HEK293 (cell line): ENCODE results near the gene TIGD3.

ENCODE experiments used
- CTCF ChIA-PET: fragments of 350-600 bp; formaldehyde crosslinking; extraction: SDS; loops from one replicate; lab custom pipeline; 2021; ENCODE audit warnings: antibody characterized with exemption; lab: Yijun Ruan, JAX
- POLR2A ChIA-PET: fragments of 300-600 bp; formaldehyde crosslinking; extraction: SDS; loops from one replicate; lab custom pipeline; 2020; ENCODE audit warnings: antibody characterized with exemption, inconsistent platforms; lab: Yijun Ruan, JAX
- H3K27ac ChIP-seq: fragments of 200-500 bp; sonication (Bioruptor generic); 2 replicates; pipeline ENCODE4 v1.5.1; 2014; ENCODE audit warnings: low read depth, low read length, control low read depth, inconsistent platforms; ENCODE audit errors: extremely low read depth
- H3K36me3 ChIP-seq, 2 experiments: fragments of 200-500 bp in 1 of 2; sonication (Bioruptor generic) in 1 of 2; 1 replicate in 1 of 2; 2 replicates in 1 of 2; pipeline ENCODE4 v1.5.1; 2014 to 2017; ENCODE audit warnings: inconsistent platforms in 2 of 2, low read length in 2 of 2; ENCODE audit not compliant: control insufficient read depth in 2 of 2, insufficient read depth in 1 of 2
- H3K4me1 ChIP-seq: fragments of 200-500 bp; sonication (Bioruptor generic); 2 replicates; pipeline ENCODE4 v1.5.1; 2014; ENCODE audit warnings: mild to moderate bottlenecking, low read length, inconsistent platforms; ENCODE audit not compliant: control insufficient read depth, insufficient read depth
- H3K4me3 ChIP-seq: 2 replicates; pipeline ENCODE4 v1.5.1; 2011; ENCODE audit warnings: low read depth, mild to moderate bottlenecking, control low read depth, low read length, moderate library complexity
- H3K9me3 ChIP-seq: fragments of 200-500 bp; sonication (Bioruptor generic); 2 replicates; pipeline ENCODE4 v1.5.1; 2014; ENCODE audit warnings: low read depth, low read length, inconsistent platforms; ENCODE audit not compliant: control insufficient read depth, insufficient read depth
- INSM2 ChIP-seq: fragments of 450-650 bp; formaldehyde crosslinking; IDR thresholded peaks from 2 replicates; pipeline ENCODE4 v1.5.1; 2016; ENCODE audit warnings: missing biosample characterization, missing genetic modification characterization
- KLF9 ChIP-seq: fragments of 450-650 bp; formaldehyde crosslinking; IDR thresholded peaks from 2 replicates; pipeline ENCODE4 v1.5.1; 2016; ENCODE audit warnings: missing biosample characterization, missing genetic modification characterization, low read depth
- SP2 ChIP-seq: fragments of 450-650 bp; formaldehyde crosslinking; IDR thresholded peaks from 2 replicates; pipeline ENCODE4 v1.5.1; 2016; ENCODE audit warnings: missing biosample characterization, missing genetic modification characterization
- TSHZ1 ChIP-seq: fragments of 450-650 bp; formaldehyde crosslinking; IDR thresholded peaks from 2 replicates; pipeline ENCODE4 v1.5.1; 2016; ENCODE audit warnings: missing biosample characterization, missing genetic modification characterization, borderline replicate concordance
- ZBTB8A ChIP-seq: fragments of 450-650 bp; formaldehyde crosslinking; IDR thresholded peaks from 2 replicates; pipeline ENCODE4 v1.5.1; 2016; ENCODE audit warnings: missing biosample characterization, missing genetic modification characterization
- ZNF121 ChIP-seq: fragments of 450-650 bp; formaldehyde crosslinking; IDR thresholded peaks from 2 replicates; pipeline ENCODE4 v1.5.1; 2016; ENCODE audit warnings: missing biosample characterization, missing genetic modification characterization
- ZNF140 ChIP-seq: fragments of 450-650 bp; formaldehyde crosslinking; IDR thresholded peaks from 2 replicates; pipeline ENCODE4 v1.5.1; 2016; ENCODE audit warnings: missing biosample characterization, missing genetic modification characterization
- ZNF19 ChIP-seq: fragments of 450-650 bp; formaldehyde crosslinking; IDR thresholded peaks from 2 replicates; pipeline ENCODE4; 2016; ENCODE audit warnings: missing biosample characterization, missing genetic modification characterization, low read depth
- ZNF214 ChIP-seq: fragments of 450-650 bp; formaldehyde crosslinking; IDR thresholded peaks from 2 replicates; pipeline ENCODE4 v1.5.1; 2017; ENCODE audit warnings: missing biosample characterization, mild to moderate bottlenecking, missing genetic modification characterization, borderline replicate concordance
- ZNF223 ChIP-seq: fragments of 450-650 bp; formaldehyde crosslinking; IDR thresholded peaks from 2 replicates; pipeline ENCODE4 v1.5.1; 2016; ENCODE audit warnings: missing biosample characterization, missing genetic modification characterization
- ZNF391 ChIP-seq: fragments of 450-650 bp; formaldehyde crosslinking; IDR thresholded peaks from 2 replicates; pipeline ENCODE4 v1.5.1; 2016; ENCODE audit warnings: low read depth, missing biosample characterization, missing genetic modification characterization, borderline replicate concordance
- ZNF623 ChIP-seq: fragments of 450-650 bp; formaldehyde crosslinking; IDR thresholded peaks from 2 replicates; pipeline ENCODE4 v1.5.1; 2016; ENCODE audit warnings: missing biosample characterization, missing genetic modification characterization
- ZNF660 ChIP-seq: fragments of 450-650 bp; IDR thresholded peaks from 2 replicates; pipeline ENCODE4 v1.5.1; 2018; ENCODE audit warnings: missing biosample characterization, mild to moderate bottlenecking, missing genetic modification characterization
- ZNF664 ChIP-seq: fragments of 450-650 bp; formaldehyde crosslinking; IDR thresholded peaks from 2 replicates; pipeline ENCODE4 v1.5.1; 2016; ENCODE audit warnings: missing biosample characterization, missing genetic modification characterization
- ZNF704 ChIP-seq: fragments of 450-650 bp; formaldehyde crosslinking; IDR thresholded peaks from 2 replicates; pipeline ENCODE4 v1.5.1; 2016; ENCODE audit warnings: missing biosample characterization, missing genetic modification characterization
- ZNF76 ChIP-seq: fragments of 450-650 bp; formaldehyde crosslinking; IDR thresholded peaks from 2 replicates; pipeline ENCODE4; 2016; ENCODE audit warnings: low read depth, missing biosample characterization, missing genetic modification characterization, borderline replicate concordance
- ZNF843 ChIP-seq: fragments of 450-650 bp; formaldehyde crosslinking; IDR thresholded peaks from 2 replicates; pipeline ENCODE4 v1.5.1; 2016; ENCODE audit warnings: missing biosample characterization, missing genetic modification characterization
- TF ChIP-seq, protein P1 (sequence below): fragments of 450-650 bp; formaldehyde crosslinking; IDR thresholded peaks from 2 replicates; pipeline ENCODE4 v1.5.1; 2016; ENCODE audit warnings: missing biosample characterization, missing genetic modification characterization
- TF ChIP-seq, protein P2 (sequence below): fragments of 450-650 bp; formaldehyde crosslinking; IDR thresholded peaks from 2 replicates; pipeline ENCODE4 v1.5.0; 2017; ENCODE audit warnings: missing biosample characterization, missing genetic modification characterization, borderline replicate concordance
- TF ChIP-seq, protein P3 (sequence below): fragments of 450-650 bp; formaldehyde crosslinking; IDR thresholded peaks from 2 replicates; pipeline ENCODE4 v1.5.1; 2016; ENCODE audit warnings: missing biosample characterization, missing genetic modification characterization

Gene TIGD3

DNA sequence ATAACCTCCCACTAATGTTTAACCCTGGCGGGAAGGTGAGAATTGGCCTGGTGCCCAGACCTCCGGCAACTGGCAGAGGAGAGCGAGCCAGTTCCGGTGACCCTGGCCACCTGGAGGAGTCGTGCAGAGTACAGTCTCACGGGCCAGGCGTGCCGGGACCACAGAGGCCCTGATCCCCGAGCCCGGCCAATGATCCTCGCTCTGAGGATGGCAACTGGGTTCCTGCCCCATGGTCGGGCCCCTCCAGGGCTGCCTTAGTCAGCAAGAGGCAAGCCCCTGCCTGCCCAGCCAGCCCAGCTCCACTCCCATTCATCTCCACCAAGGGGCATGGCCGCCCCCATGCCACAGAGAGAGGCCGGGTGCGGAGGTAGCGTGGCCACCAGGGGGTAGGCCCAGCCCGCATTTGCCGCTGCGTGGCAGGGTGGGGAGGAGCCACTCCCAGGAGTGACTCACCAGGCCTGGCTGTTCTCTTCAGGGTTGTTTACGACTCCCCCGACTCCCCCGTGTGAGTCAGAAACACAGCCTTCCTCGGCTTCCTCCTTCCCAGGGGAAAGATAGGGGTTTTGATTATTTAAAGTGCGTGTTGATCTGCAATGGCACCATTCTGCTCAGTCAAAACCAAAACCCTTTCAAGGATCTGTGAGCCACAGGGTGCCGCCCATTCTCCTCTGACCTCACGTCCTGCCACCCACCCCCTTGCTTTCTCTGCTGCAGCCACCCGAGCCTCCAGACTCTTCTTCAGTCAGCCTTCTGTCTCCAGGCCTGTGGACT lies 27.7 kb downstream of the TIGD3 start, which contains the start of gene SLC25A45:
TSS of gene SLC25A45 (minus strand) at position 614 of the 771 bp plus-strand sequence. CDS start 695 bp downstream, outside the sequence.
- H3K4me3 ChIP-seq, result peak within 1 kb of the TSS; percentile 24
- H3K36me3 ChIP-seq, result no peaks in the 10 kb centered on the region
- ChIA-PET POLR2A (interaction anchor here (0.6 to 8.3 kb wide), 14 partner anchors 11 to 604 kb away, joined by 3 to 110 read pairs (median 4); partner anchors contain the start of genes DPF2, MALAT1, NEAT1 and SF1), CTCF (interaction anchor here (0.6 to 2.5 kb wide), 10 partner anchors 11 to 364 kb away, joined by 3 to 11 read pairs (median 4); no protein-coding TSS in a partner anchor)
- peak within 1 kb of the TSS; percentile 93 for H3K27ac ChIP-seq
- H3K4me1 ChIP-seq, result peaks cover 6% of the 10 kb centered on the region; the same call in 1 of the 2 replicates
- H3K9me3 ChIP-seq, result no peaks in the 10 kb centered on the region
- TF ChIP-seq ZNF121 (tag by site-specific recombination) (peak; percentile 84), INSM2 (0 out of 2 replicates have a peak, but pooled peaks have one; percentile 61), ZNF704 (no peak), ZNF623 (tag by site-specific recombination) (0 out of 2 replicates have a peak, but pooled peaks have one; percentile 12), ZBTB8A (peak; percentile 95), ZNF76 (peak; percentile 47; the same call in 1 of the 2 replicates), ZNF391 (tag by site-specific recombination) (peak; percentile 38), ZNF140 (tag by site-specific recombination) (no peak), KLF9 (tag by site-specific recombination) (peak; percentile 71), ZNF19 (tag by site-specific recombination) (no peak), ZNF843 (tag by site-specific recombination) (peak; percentile 71), TSHZ1 (tag by site-specific recombination) (no peak; the same call in 1 of the 2 replicates), ZNF664 (tag by site-specific recombination) (no peak), SP2 (tag by site-specific recombination) (peak; percentile 71), ZNF223 (tag by site-specific recombination) (peak; percentile 90), ZNF660 (tag by site-specific recombination) (peak; percentile 74), ZNF214 (no peak)
- TF ChIP-seq, protein P1, sequence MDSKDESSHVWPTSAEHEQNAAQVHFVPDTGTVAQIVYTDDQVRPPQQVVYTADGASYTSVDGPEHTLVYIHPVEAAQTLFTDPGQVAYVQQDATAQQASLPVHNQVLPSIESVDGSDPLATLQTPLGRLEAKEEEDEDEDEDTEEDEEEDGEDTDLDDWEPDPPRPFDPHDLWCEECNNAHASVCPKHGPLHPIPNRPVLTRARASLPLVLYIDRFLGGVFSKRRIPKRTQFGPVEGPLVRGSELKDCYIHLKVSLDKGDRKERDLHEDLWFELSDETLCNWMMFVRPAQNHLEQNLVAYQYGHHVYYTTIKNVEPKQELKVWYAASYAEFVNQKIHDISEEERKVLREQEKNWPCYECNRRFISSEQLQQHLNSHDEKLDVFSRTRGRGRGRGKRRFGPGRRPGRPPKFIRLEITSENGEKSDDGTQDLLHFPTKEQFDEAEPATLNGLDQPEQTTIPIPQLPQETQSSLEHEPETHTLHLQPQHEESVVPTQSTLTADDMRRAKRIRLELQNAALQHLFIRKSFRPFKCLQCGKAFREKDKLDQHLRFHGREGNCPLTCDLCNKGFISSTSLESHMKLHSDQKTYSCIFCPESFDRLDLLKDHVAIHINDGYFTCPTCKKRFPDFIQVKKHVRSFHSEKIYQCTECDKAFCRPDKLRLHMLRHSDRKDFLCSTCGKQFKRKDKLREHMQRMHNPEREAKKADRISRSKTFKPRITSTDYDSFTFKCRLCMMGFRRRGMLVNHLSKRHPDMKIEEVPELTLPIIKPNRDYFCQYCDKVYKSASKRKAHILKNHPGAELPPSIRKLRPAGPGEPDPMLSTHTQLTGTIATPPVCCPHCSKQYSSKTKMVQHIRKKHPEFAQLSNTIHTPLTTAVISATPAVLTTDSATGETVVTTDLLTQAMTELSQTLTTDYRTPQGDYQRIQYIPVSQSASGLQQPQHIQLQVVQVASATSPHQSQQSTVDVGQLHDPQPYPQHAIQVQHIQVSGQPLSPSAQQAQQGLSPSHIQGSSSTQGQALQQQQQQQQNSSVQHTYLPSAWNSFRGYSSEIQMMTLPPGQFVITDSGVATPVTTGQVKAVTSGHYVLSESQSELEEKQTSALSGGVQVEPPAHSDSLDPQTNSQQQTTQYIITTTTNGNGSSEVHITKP (tag by site-specific recombination), result peak; percentile 95
- TF ChIP-seq, protein P2, sequence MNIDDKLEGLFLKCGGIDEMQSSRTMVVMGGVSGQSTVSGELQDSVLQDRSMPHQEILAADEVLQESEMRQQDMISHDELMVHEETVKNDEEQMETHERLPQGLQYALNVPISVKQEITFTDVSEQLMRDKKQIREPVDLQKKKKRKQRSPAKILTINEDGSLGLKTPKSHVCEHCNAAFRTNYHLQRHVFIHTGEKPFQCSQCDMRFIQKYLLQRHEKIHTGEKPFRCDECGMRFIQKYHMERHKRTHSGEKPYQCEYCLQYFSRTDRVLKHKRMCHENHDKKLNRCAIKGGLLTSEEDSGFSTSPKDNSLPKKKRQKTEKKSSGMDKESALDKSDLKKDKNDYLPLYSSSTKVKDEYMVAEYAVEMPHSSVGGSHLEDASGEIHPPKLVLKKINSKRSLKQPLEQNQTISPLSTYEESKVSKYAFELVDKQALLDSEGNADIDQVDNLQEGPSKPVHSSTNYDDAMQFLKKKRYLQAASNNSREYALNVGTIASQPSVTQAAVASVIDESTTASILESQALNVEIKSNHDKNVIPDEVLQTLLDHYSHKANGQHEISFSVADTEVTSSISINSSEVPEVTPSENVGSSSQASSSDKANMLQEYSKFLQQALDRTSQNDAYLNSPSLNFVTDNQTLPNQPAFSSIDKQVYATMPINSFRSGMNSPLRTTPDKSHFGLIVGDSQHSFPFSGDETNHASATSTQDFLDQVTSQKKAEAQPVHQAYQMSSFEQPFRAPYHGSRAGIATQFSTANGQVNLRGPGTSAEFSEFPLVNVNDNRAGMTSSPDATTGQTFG (tag by site-specific recombination), result no peak
- TF ChIP-seq, protein P3, sequence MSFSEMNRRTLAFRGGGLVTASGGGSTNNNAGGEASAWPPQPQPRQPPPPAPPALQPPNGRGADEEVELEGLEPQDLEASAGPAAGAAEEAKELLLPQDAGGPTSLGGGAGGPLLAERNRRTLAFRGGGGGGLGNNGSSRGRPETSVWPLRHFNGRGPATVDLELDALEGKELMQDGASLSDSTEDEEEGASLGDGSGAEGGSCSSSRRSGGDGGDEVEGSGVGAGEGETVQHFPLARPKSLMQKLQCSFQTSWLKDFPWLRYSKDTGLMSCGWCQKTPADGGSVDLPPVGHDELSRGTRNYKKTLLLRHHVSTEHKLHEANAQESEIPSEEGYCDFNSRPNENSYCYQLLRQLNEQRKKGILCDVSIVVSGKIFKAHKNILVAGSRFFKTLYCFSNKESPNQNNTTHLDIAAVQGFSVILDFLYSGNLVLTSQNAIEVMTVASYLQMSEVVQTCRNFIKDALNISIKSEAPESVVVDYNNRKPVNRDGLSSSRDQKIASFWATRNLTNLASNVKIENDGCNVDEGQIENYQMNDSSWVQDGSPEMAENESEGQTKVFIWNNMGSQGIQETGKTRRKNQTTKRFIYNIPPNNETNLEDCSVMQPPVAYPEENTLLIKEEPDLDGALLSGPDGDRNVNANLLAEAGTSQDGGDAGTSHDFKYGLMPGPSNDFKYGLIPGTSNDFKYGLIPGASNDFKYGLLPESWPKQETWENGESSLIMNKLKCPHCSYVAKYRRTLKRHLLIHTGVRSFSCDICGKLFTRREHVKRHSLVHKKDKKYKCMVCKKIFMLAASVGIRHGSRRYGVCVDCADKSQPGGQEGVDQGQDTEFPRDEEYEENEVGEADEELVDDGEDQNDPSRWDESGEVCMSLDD (tag by site-specific recombination), result peak; percentile 65
